IPS-20b (cell line): ENCODE measurements around the gene SLC12A4.
"Not testable (repeated sequence)": the region's sequence is repeated elsewhere in the genome, so short reads cannot be mapped to it uniquely, and the experiment has no call there.

ENCODE experiments used
- H3K27ac ChIP-seq: one replicate; pipeline ENCODE4 v1.5.1; 2013; ENCODE audit warnings: low read length
- H3K27me3 ChIP-seq: 2 replicates; pipeline ENCODE4 v1.6.1; 2013; ENCODE audit warnings: mild to moderate bottlenecking, low read length, inconsistent platforms; ENCODE audit not compliant: insufficient read depth
- H3K36me3 ChIP-seq: 2 replicates; pipeline ENCODE4 v1.6.1; 2013; ENCODE audit warnings: low read depth, mild to moderate bottlenecking, inconsistent platforms, low read length, moderate library complexity; ENCODE audit not compliant: insufficient read depth
- H3K4me1 ChIP-seq: 2 replicates; pipeline ENCODE4 v1.6.1; 2013; ENCODE audit warnings: mild to moderate bottlenecking, control low read depth, inconsistent platforms, low read length, moderate library complexity; ENCODE audit not compliant: insufficient read depth
- H3K4me3 ChIP-seq: 2 replicates; pipeline ENCODE4 v1.5.1; 2013; ENCODE audit warnings: mild to moderate bottlenecking, low read length, inconsistent platforms
- H3K9ac ChIP-seq: 2 replicates; pipeline ENCODE4 v1.6.1; 2013; ENCODE audit warnings: low read depth, mild to moderate bottlenecking, inconsistent platforms, low read length, moderate library complexity
- H3K9me3 ChIP-seq: 2 replicates; pipeline ENCODE4 v1.6.1; 2013; ENCODE audit warnings: mild to moderate bottlenecking, low read depth, low read length, inconsistent platforms; ENCODE audit not compliant: insufficient read depth

Gene SLC12A4

DNA sequence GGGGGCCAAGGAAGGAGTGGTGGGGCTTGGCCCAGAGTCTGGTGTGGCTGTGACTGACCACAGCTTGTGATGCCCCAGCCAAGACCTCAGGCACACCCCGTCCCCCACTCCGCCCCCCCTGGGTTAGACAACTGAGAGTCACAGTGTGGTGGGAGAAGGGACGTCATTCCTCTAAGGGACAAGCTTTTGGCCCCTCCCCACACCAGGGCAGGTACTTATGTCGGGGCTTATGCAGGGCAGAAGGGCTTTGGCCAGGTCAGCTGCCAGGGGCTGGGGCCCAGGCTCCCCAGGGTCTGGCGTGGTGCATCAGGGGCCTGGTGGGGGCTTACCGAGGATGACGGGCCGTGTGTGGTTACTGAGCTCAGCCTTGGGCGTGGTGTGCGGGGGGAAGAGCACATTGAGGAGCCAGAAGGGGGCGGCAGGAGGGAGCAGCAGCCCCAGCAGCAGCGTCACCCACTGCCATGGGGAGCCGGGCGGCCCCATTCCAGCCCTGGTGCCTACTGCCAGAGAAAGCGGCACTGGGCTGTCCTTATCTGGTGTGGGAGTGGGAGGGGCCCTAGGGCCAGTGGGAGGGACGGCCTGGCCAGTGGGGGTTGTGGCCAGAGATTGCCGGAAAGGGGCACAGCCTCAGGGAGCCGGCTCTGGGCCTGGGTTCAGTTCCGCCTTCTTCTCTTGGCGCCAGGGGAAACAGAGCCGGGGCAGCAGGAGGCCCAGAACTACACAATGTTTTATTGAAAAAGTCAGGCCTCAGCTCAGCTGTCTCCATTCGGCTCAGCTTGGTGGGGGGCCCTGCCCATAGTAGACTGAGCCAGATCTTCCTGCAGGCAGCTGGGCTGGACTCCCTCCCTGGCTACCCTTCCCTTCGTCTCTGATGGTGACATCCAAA lies 24.6 kb downstream of the SLC12A4 start, which contains the start of gene LCAT:
TSS of gene LCAT (minus strand) at position 502 of the 886 bp plus-strand sequence. CDS start at position 483, 19 bp downstream.
- Histone ChIP-seq H3K36me3 (peaks cover 41% of the 10 kb centered on the region), H3K9me3 (no peaks in the 10 kb centered on the region), H3K4me3 (no peak within 1 kb of the TSS), H3K4me1 (no peaks in the 10 kb centered on the region), H3K9ac (no peak within 1 kb of the TSS), H3K27ac (no peak within 1 kb of the TSS), H3K27me3 (no peaks in the 10 kb centered on the region)

DNA sequence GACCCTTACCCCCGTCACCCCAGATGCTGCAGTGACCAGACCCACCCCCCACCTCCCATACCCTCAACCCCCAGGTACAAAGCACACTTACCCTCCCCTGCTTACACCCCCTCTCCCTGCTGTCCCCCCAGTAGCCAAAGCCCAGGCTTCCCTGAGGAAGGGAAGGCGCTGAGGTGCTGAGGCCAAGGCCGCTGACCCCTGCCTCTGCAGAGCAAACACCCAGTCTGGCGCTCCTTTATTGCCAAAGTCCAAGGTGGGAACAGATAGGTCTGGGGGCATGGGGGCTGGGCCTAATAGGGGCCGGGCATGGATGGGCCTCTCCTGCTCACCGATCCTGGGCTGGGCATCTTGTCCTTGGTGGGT lies 25.2 kb downstream of the SLC12A4 start:
- H3K4me3 ChIP-seq: no peak overlapping the region
- H3K27me3 ChIP-seq: no peaks in the 10 kb centered on the region
- no peak overlapping the region for H3K9ac ChIP-seq
- no peaks in the 10 kb centered on the region for H3K9me3 ChIP-seq
- H3K4me1 ChIP-seq: no peaks in the 10 kb centered on the region
- peaks cover 39% of the 10 kb centered on the region for H3K36me3 ChIP-seq
- no peak overlapping the region for H3K27ac ChIP-seq

GRCh38 chr16:67942510-67943255 lies 25.8 kb downstream of the SLC12A4 start:
- Histone ChIP-seq H3K27ac (no peak overlapping the region), H3K4me1 (no peaks in the 10 kb centered on the region), H3K27me3 (no peaks in the 10 kb centered on the region), H3K36me3 (peaks cover 33% of the 10 kb centered on the region), H3K4me3 (no peak overlapping the region), H3K9ac (no peak overlapping the region), H3K9me3 (no peaks in the 10 kb centered on the region)

DNA sequence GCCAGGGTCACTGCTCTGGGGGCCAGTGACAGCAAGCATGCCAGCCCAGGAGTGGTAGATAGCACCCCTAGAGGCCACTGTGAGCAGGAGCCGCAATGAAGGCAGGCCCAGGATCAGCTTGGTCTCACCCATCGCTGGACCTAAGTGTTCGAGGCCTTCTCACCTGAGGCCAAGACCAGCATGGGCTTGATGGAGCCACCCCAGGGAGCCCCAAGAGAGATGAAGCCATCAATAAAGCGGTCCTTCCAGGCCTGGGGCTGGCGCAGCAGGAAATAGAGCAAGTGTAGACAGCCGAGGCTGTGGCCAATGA lies 26.3 kb downstream of the SLC12A4 start:
- 0 out of 2 replicates have a peak, but pooled peaks cover under 1% of the 10 kb centered on the region for H3K4me1 ChIP-seq
- H3K27me3 ChIP-seq: no peaks in the 10 kb centered on the region
- H3K9ac ChIP-seq: no peak overlapping the region
- H3K36me3 ChIP-seq: peaks cover 29% of the 10 kb centered on the region
- H3K4me3 ChIP-seq: no peak overlapping the region
- no peak overlapping the region for H3K27ac ChIP-seq
- no peaks in the 10 kb centered on the region for H3K9me3 ChIP-seq

DNA sequence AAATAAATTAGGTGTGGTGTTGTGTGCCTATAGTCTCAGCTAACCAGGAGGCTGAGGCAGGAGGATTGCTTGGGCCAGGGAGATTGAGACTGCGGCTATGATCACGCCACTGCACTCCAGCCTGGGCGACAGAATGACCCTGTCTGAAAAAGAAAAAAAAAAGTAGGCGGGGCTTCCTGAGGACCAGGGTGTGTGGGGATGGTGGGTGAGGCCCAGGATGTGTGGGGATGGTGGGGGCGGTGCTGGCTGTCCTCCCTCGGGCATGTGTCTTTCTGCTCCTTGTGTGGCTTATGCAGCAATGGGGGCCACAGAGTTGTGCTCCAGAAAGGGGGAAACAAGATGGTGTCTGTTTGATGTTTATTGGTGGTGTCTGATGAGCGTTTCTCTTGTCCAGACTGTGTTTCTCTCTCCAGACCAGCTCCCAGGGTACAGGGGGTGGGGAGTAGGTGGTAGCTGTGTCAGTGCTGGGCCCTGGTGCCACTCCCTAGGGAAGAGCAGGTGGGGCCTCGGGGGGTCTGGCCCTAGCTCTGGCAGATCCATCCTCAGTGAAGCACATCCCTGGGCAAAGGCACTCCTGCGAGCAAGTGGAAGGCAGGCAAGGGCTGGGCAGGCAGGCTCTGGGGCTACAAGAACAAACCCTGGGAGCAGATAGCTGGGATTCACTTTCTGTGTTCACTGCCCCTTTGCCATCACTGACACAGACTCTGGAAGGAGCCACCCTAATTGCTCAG lies 26.8 kb downstream of the SLC12A4 start:
- H3K27ac ChIP-seq: no peak overlapping the region
- peaks cover 24% of the 10 kb centered on the region for H3K36me3 ChIP-seq
- H3K27me3 ChIP-seq: no peaks in the 10 kb centered on the region
- H3K9ac ChIP-seq: no peak overlapping the region
- H3K9me3 ChIP-seq: no peaks in the 10 kb centered on the region
- no peak overlapping the region for H3K4me3 ChIP-seq
- H3K4me1 ChIP-seq: 0 out of 2 replicates have a peak, but pooled peaks cover 3% of the 10 kb centered on the region

GRCh38 chr16:67940446-67941089 lies 27.9 kb downstream of the SLC12A4 start:
- no peak overlapping the region for H3K27ac ChIP-seq
- H3K4me3 ChIP-seq: no peak overlapping the region
- peaks cover 14% of the 10 kb centered on the region for H3K36me3 ChIP-seq

DNA sequence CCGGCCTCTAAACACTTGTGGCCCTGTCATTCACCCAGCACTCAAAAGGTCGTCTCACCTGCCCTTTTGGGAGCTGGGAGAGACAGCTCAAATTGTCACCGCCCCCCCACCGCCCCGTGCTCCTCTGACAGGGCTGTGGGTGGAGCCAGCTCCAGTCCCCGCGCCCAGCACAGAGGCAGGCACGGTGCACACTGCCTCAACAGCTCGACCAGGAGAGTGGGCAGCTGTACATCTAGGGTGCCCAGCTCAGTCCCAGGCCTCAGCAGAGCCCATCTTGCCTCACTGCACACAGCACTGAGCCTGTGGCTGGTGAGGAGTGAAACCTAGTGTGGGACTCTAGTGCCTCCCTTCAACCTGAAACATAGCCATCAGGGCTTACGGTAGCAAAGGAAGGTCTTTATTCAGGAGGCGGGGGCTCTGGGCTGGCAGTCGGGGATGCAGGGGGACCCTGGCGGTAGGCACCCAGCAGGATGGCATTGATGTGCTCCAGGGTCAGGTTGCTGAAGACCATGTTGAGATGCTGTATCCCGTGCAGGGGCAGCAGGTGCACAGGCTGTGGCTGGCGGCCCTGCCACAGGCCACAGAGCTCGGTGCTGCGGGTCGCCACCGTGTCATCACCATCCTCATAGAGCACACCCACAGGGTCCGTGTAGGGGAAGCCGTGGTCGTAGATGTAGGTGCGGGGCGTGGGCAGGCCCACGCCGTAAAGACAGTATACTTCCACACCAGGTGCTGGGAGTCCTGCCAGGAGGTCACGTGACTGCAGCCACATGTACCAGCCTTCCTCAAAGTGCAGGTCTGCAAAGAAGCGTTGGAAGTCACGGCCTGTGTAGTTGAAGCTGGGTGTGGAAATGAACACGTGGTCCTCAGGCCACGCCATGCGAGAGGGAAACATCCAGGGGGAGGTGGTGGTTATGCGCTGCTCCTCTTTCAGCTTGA lies 28.7 kb downstream of the SLC12A4 start:
- H3K4me1 ChIP-seq: 0 out of 2 replicates have a peak, but pooled peaks cover 3% of the 10 kb centered on the region

More at GRCh38 chr16:67940446-67941089, 27.9 kb downstream of the SLC12A4 start:
- Histone ChIP-seq H3K4me1 (0 out of 2 replicates have a peak, but pooled peaks cover 3% of the 10 kb centered on the region), H3K9ac (no peak overlapping the region), H3K9me3 (no peaks in the 10 kb centered on the region), H3K27me3 (no peaks in the 10 kb centered on the region)

DNA sequence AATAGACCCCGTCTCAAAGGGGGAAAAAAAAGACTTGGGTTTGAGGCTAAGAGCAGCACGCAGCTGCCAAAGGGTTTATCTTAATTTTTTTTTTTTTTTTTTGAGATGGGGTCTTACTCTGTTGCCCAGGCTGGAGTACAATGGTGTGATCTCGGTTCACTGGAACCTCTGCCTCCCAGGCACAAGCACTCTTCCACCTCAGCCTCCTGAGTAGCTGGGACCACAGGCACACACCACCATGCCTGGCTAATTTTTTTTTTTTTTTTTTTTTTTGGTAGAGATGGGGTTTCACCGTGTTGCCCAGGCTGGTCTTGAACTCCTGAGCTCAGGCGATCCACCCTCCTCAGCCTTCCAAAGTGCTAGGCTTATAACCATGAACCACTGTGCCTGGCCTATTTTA lies 30.7 kb downstream of the SLC12A4 start:
- H3K4me3 ChIP-seq, H3K27me3 ChIP-seq, H3K36me3 ChIP-seq, H3K9ac ChIP-seq, H3K4me1 ChIP-seq, H3K9me3 ChIP-seq, H3K27ac ChIP-seq: not testable (repeated sequence)

More for the DNA sequence above, 28.7 kb downstream of the SLC12A4 start:
- Histone ChIP-seq H3K9me3 (no peaks in the 10 kb centered on the region), H3K27ac (no peak overlapping the region), H3K27me3 (no peaks in the 10 kb centered on the region), H3K9ac (no peak overlapping the region), H3K4me3 (no peak overlapping the region), H3K36me3 (peaks cover 6% of the 10 kb centered on the region)

- no peak overlapping the region for H3K27ac ChIP-seq
- H3K27me3 ChIP-seq: no peaks in the 10 kb centered on the region
- 0 out of 2 replicates have a peak, but pooled peaks cover 6% of the 10 kb centered on the region for H3K4me1 ChIP-seq
- H3K9me3 ChIP-seq: no peaks in the 10 kb centered on the region
- peak overlapping the region; percentile 89 for H3K4me3 ChIP-seq
- H3K9ac ChIP-seq: peak overlapping the region; percentile 95
- H3K36me3 ChIP-seq: no peaks in the 10 kb centered on the region; the same call in 1 of the 2 replicates
Observed at GRCh38 chr16:67936880-67937605, 31.4 kb downstream of the SLC12A4 start.
